Fibroblast of the conjunctiva (primary cell): ENCODE results near the gene TNS2.
"Not testable (repeated sequence)": the region's sequence is repeated elsewhere in the genome, so short reads cannot be mapped to it uniquely, and the experiment has no call there.

Experiments
- DNase-seq: peaks from one replicate; pipeline ENCODE4 v3.0.0-alpha.2; 2010; ENCODE audit warnings: low read depth

The TNS2 gene, protein sequence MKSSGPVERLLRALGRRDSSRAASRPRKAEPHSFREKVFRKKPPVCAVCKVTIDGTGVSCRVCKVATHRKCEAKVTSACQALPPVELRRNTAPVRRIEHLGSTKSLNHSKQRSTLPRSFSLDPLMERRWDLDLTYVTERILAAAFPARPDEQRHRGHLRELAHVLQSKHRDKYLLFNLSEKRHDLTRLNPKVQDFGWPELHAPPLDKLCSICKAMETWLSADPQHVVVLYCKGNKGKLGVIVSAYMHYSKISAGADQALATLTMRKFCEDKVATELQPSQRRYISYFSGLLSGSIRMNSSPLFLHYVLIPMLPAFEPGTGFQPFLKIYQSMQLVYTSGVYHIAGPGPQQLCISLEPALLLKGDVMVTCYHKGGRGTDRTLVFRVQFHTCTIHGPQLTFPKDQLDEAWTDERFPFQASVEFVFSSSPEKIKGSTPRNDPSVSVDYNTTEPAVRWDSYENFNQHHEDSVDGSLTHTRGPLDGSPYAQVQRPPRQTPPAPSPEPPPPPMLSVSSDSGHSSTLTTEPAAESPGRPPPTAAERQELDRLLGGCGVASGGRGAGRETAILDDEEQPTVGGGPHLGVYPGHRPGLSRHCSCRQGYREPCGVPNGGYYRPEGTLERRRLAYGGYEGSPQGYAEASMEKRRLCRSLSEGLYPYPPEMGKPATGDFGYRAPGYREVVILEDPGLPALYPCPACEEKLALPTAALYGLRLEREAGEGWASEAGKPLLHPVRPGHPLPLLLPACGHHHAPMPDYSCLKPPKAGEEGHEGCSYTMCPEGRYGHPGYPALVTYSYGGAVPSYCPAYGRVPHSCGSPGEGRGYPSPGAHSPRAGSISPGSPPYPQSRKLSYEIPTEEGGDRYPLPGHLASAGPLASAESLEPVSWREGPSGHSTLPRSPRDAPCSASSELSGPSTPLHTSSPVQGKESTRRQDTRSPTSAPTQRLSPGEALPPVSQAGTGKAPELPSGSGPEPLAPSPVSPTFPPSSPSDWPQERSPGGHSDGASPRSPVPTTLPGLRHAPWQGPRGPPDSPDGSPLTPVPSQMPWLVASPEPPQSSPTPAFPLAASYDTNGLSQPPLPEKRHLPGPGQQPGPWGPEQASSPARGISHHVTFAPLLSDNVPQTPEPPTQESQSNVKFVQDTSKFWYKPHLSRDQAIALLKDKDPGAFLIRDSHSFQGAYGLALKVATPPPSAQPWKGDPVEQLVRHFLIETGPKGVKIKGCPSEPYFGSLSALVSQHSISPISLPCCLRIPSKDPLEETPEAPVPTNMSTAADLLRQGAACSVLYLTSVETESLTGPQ (N-terminal part only)

DNA sequence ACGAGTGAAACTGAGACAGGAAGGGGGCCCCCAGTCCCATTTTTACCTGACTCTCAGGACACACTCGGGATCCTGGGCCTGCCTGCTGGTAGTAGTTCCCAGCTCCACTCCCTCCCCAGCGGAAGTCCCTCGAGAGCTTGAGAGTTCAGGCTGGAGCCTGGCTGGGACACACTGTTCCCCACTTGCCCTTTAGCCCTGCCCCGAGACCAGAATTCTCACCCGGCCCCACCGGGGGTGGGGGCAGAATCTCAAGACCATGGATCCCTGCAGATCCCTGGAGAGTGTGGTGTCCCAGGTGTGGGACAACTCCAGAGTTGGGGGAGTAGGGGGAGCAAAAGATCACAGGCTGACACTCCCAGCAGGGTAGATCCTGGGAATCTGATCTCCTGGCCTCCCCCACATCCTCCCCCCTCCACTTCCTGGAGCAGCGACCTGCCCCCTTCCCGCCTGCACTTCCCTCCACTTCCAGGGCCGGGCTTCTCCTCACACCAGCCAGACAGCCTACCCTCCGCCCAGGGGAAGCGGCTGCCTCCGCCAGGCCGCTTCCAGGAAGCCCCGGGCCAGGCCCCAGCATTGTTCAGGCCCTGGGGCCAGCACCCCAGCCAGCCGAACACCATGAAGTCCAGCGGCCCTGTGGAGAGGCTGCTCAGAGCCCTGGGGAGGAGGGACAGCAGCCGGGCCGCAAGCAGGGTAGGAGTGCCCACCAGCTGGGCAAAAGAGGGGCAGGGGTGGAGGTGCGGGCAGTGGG, at the start of gene TNS2:
Gene TNS2, plus strand, starts transcription at position 495 of the 748 bp plus-strand sequence. Its CDS starts 121 bp downstream, at position 616.
- DNase-seq = no peak

DNA sequence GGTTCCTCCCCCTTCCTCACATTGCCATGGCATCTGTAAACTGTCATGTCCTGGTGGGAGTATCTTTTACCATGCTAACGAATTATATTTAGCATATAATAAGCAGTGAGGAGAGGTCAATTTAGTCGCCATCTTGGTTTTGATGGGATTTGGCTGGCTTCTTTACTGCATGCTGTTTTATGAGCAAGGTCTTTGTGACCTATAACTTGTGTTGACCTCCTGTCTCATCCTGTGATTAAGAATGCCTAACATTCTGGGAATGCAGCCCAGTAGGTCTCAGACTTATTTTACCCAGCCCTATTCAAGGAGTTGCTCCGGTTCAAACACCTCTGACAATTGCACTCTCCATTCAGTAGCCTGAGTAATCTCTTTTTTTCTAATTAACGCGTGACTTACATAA, 45.7 kb upstream of the TNS2 start:
- DNase-seq = no peak

DNA sequence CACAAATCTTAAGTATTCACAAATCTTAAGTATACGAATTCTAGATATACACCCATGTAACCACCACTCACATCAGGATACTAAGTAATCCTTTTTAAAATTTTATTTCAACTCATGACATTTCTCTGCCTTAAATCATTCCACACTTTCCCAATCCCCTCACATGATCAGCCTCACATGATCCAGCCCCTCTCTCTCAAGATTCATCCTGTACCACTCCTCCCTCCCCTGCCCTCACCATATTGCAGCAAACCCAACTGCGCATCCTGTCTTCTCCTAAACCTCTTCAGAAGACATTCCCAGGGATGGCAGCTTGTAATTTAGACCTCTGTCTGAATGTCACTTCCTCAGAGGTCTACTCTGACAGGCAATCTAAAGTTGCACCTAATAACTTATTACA, 45.3 kb upstream of the TNS2 start:
- DNase-seq = no peak

DNA sequence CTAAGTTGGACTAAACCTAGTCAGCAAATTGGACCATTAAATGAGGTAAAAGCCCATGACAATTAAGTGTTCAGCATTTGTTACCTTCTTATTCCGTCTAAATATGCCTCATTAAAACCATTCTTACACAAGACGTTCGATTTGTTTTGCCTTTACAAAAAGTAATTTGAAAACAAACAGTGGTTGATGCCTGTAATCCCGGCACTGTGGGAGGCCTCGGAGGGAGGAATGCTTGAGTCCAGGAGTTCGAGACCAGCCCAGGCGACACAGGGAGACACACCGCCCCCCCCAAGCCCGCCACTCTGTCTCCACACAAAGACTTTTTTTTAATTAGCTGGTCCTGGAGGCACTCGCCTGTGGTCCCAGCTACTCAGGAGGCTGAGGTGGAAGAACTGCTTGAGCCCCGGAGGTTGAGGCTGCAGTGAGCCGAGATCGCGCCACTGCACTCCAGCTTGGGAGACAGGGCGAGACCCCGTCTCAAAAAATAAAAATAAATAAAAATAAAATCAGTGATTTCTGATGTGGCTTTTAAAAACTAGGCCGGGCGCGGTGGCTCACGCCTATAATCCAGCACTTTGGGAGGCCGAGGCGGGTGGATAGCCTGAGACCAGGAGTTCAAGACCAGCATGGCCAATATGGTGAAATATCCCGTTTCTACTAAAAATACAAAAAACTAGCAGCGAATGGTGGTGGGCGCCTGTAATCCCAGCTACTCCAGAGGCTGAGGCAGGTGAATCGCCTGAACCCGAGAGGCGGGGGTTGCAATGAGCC, 44.5 kb upstream of the TNS2 start:
- no peak for DNase-seq

DNA sequence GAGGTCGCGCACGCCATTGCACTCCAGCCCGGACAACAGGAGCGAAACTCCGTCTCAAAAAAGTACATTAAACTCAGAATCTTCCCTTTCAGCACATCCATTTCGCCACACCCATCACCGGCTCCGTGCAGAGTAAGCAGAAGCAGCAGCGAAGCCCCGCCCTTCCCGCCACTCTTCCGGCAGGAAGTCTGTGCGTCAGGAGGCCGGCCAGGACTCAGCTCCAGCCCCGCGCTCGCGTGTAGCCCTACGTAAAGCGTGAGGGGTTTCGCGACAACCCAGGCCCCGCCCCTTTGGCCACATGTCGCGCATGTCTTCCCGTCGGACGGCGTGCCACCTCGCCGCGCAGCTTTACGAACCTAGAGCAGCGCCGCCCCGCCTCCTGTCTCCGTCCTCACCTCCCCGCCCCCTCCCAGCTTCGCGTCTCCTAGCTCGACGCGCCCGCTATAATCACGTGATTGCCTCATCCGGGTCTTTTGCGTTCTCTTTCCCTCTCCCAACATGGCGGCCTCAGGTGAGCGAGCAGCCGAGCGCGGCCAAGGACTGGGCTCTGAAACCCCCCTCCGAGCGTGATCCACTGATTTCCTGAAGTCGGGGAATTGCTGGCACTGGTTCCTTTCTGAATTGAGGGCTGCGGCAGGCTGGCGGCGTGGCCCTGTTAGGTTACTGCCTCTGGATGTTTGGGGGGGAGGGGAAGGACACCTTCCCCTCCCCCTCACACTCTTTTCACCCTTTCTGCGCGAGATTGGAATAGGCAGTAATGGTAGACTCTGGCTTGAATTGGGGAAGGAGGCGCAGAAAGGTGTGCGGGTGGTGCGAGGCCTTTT, 43.7 kb upstream of the TNS2 start, which contains the start of gene EIF4B:
Gene EIF4B, plus strand, starts transcription at position 471 of the 824 bp plus-strand sequence. Its CDS starts 28 bp downstream, at position 499.
- DNase-seq = peak; percentile 99

DNA sequence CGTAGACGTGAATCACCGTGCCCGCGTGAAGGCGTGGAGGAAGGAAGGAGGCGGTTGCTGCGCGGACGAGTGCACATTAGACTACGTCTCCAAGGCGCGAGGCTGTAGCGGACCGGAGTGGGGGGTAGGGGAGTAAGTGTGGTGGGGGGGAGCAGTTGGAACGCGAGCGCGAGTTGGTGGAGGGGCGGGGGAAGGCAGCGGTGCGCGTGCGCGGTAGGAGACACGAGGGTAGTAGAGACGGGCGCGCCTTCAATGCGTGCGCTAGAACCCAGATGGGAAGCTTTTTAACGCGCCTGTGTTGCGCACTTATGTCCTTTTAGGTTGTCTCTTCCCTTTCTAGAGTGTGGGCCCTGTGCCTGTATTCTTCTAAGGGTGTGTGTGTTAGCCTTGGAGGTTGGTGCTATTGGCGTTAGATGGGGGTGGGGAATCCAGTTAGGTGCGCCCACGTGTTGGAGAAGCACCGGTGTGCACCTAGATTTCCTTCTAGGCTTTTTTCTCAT, 43.0 kb upstream of the TNS2 start:
- peak; percentile 43 for DNase-seq

DNA sequence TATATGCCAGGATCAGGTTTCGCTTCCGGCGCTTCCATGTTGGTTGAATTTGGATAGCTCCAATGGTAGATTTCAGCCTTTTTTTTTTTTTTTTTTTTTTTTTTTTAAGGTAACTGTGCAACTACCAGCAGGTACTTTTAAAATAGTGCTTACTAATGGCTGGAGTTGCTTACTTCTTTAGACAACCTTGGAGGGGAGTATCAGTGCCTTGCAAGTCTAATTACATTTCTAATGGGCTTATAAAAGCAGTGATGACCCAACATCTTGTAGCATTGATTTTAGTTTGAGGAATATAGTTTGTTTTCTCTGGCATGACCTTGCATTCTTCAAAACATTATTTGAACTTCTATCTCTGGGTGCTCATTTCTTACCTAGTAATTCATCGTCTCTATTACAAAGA, 42.5 kb upstream of the TNS2 start:
- DNase-seq = no peak

DNA sequence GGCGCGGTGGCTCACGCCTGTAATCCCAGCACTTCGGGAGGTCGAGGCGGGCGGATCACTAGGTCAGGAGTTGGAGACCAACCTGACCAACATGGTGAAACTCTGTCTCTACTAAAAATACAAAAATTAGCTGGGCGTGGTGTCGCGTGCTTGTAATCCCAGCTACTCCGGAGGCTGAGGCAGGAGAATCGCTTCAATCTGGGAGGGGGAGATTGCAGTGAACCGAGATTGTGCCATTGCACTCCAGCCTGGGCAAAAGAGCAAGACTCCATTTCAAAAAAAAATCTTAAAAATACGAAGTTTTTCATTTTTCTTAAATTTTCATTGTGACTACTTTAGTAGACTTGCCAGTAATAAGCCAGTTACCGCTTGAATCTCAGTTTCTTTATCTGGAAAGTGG, 41.1 kb upstream of the TNS2 start:
- not testable (repeated sequence) for DNase-seq

DNA sequence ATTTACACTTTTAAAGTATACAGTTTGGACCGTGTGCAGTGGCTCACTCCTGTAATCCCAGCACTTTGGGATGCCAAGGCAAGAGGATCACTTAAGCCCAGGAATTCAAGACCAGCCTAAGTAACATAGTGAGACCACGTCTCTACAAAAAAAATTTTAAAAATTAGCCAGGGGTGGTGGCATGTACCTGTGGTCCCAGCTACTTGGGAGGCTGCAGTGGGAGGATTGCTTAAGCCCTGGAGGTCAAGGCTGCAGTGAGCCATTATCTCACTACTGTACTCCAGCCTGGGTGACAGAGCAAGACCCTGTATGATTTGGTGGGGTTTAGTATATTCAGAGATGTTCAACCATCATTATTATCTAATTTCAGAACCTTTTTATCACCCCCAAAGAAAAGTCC, 38.9 kb upstream of the TNS2 start:
- no peak for DNase-seq

DNA sequence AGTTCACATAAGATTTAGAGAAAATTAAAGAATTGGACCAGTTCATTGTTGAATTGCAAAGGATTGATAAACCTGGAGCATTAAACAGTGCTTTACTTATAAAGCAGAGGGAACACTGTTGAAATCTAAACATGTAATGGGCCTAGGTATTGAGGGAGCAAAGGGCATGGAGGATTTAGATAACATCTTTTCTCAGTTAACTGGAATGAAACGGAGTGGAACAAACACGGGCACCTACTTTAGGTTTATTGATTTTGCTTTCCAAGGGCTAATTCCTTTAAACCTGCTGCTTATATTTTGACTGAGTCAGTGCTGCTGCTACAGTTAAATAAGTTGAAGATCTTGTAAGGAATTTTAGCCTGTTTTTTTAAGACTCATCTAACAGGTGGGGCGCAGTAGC, 38.0 kb upstream of the TNS2 start:
- DNase-seq = no peak

DNA sequence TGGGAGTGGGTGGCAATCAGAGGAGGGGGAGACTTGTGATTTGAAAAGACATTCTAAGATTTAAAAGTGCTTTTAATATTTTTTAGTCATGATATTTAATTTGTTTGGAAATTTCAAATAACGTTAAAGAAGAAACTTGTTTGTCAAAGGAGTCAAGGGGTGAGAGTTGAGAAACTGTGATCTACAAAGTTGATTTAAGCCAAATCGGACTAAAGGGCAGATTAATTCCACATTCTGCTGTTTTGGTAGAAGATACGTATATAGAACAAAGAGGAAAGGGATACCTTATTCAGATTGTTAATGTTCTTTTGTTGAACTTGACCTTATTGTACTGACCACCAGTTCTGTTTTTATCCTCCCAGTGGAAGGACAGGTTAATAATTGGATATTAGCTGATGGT, 36.9 kb upstream of the TNS2 start:
- no peak for DNase-seq

DNA sequence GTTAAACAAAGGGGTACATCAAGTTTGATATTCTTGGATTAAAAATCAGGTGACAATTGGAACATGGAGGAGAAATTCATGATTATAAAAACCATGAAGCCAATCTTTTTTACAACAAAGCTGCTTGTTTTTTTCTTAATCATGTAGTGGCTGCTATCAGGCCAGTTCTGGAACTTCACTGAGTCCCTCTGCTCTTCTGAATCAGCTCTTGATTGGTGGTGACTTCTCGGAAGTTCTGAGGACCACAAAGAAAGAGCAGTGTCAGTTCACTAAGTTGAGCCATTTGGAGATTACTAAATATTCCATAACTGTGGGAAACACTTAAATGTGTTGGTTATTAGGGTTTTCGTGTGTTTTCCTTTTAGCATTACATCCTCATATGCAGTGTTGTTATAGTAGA, 35.2 kb upstream of the TNS2 start:
- no peak for DNase-seq

DNA sequence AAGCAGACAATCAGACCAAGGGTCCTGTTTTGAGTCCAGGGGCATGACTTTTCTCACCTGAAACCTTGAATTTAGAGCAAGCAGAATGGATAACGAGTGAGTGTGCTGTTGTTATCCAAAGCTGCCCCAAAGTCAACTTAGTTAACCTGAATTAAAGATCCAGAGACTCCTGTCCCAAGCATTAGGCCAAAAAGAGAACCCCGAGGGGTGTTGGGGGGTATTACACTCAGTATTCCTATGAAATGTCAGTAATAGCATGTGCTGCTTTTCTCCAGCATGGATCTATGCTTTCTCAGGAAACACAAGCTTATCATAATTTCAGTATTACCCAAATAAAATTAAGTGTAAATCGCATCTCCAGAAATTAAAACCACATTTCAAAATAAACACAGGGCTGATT, 24.6 kb upstream of the TNS2 start:
- no peak for DNase-seq

DNA sequence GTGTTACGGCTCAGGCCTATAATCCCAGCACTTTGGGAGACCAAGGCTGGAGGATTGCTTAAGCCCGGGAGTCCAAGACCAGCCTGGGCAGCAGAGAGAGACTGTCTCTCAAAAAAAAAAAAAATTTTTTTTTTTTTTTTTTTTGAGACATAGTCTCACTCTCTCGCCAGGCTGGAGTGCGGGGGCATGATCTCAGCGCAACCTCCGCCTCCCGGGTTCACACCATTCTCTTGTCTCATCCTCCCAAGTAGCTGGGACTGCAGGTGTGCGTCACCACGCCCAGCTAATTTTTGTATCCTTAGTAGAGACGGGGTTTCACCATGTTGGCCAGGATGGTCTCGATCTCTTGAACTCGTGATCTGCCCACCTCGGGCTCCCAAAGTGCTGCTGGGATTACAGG, 22.9 kb upstream of the TNS2 start:
- not testable (repeated sequence) for DNase-seq

DNA sequence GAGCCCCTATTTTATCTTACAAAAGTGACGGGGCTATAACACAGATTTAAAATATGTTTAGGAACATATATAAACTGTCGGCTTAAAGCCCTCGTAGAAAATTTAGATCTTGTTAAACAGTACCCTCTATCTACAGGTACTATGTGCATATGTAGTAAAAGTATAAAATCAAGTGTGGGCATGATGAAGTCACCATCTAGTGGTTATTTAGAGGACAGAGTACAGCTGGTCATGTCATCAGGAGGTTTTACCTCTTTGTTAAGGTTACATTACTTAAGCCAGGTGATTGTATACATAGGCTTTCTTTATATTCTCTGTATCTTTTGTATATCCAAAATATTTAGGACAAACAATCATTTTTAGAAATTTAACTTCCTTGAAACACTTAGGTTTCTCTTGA, 18.2 kb upstream of the TNS2 start:
- DNase-seq = no peak

DNA sequence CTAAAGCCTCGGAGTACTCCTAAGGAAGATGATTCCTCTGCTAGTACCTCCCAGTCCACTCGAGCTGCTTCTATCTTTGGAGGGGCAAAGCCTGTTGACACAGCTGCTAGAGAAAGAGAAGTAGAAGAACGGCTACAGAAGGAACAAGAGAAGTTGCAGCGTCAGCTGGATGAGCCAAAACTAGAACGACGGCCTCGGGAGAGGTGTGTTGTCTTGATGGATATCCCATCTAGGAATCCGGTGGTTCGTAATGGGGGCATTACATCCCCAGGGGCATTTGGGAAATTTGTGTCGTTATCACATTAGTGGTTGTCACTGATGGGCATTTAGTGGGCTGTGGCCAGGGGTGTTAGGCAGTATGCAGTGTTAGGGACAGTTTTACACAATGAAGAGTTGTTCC, 16.0 kb upstream of the TNS2 start:
- not testable (repeated sequence) for DNase-seq

DNA sequence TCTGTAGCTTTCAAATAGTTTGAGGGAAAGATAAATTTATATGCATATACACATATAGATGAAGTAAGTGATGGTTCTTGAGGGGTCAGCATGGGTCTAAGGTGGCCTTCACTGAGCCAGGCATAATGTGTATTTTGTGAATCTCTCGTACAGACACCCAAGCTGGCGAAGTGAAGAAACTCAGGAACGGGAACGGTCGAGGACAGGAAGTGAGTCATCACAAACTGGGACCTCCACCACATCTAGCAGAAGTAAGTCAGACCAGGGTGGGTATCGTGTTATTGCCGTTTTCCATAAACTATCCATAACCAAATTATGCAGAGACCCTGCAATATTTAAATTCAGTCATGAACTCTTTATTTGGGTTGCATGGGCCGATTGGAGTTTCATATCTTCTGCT, 15.4 kb upstream of the TNS2 start:
- DNase-seq = no peak

DNA sequence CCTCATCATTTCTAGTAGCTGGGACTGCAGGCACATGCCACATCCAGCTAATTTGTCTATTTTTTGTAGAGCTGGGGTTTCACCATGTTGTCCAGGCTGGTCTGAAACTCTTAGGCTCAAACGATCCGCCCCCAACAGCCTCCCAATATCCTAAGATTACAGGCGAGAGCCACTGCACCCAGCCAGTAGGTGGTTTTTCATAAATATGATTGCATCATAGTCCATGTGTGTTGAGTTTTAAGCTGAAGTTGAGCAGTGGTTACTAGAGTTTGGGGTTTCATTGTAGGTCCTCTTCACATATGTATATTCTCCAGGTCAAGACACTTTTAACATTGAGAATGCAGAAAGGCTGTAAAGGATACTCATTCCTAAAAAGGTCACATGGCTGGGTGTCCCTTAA, 13.1 kb upstream of the TNS2 start:
- DNase-seq = no peak

DNA sequence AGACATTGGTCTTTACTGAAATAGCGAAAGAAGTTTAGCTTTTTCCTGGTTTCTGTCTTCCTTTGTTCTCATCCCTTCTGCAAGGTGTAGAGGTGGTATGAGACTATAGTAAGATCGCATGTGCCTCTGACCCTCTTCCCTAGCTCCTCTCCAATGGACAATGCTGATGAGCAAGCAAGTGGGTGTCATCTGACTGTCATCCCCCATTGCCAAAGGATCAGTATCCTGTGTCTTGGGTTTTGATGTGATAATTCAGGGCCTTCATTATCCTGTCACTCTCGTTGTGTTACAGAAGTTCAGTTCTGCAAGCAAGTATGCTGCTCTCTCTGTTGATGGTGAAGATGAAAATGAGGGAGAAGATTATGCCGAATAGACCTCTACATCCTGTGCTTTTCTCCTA, 10.0 kb upstream of the TNS2 start:
- no peak for DNase-seq
